Osteocyte (in vitro differentiated cells): ENCODE results near the gene HLX. TPM values are rescaled to one million over a fixed set of nuclear protein-coding genes. Genes with fewer than 3 reads are reported as not detected.

Experiments used
- DNase-seq: peaks from one replicate; pipeline ENCODE4 v3.0.0; 2021; ENCODE audit warnings: mixed read lengths; ENCODE audit not compliant: unreplicated experiment; ENCODE audit errors: extremely low spot score
- H3K27ac Mint-ChIP-seq: one replicate; pipeline ENCODE4 v1.8.0; 2021; ENCODE audit warnings: mild to moderate bottlenecking, mixed read lengths; ENCODE audit not compliant: unreplicated experiment
- H3K27me3 Mint-ChIP-seq: one replicate; pipeline ENCODE4 v1.8.0; 2021; ENCODE audit warnings: mixed read lengths; ENCODE audit not compliant: unreplicated experiment
- H3K36me3 Mint-ChIP-seq: one replicate; pipeline ENCODE4 v1.8.0; 2021; ENCODE audit warnings: mixed read lengths; ENCODE audit not compliant: unreplicated experiment
- H3K4me1 Mint-ChIP-seq: one replicate; pipeline ENCODE4 v1.8.0; 2021; ENCODE audit warnings: mixed read lengths; ENCODE audit not compliant: unreplicated experiment
- H3K4me3 Mint-ChIP-seq: one replicate; pipeline ENCODE4 v1.8.0; 2021; ENCODE audit warnings: mild to moderate bottlenecking, moderate library complexity, mixed read lengths; ENCODE audit not compliant: unreplicated experiment
- H3K9me3 Mint-ChIP-seq: one replicate; pipeline ENCODE4 v1.8.0; 2021; ENCODE audit warnings: mixed read lengths; ENCODE audit not compliant: unreplicated experiment
- CTCF ChIP-seq: fragments of 200-600 bp; sonication (generic); IDR thresholded peaks from 2 replicates; pipeline ENCODE4 v1.5.0; 2021; ENCODE audit warnings: antibody characterized with exemption, mild to moderate bottlenecking, moderate library complexity
- total RNA-seq: library from RNA; stranded (reverse); gene quantifications from 2 replicates; pipeline ENCODE4 v1.2.1, GENCODE V29; 2021

The HLX gene
- total RNA-seq, 1 donor from 2014 or later = 0.54 TPM

GRCh38 chr1:220906561-220907334 lies 27.5 kb downstream of the HLX start:
- H3K9me3 Mint-ChIP-seq = no peaks in the 10 kb centered on the region
- H3K4me3 Mint-ChIP-seq = no peak overlapping the region
- no peak for TF ChIP-seq CTCF
- peaks cover 28% of the 10 kb centered on the region for H3K27me3 Mint-ChIP-seq
- no peaks in the 10 kb centered on the region for H3K36me3 Mint-ChIP-seq
- H3K27ac Mint-ChIP-seq = no peak overlapping the region
- H3K4me1 Mint-ChIP-seq = peaks cover 3% of the 10 kb centered on the region
- no peak for DNase-seq

GRCh38 chr1:220908757-220909156 lies 29.5 kb downstream of the HLX start:
- peak; percentile 50 for TF ChIP-seq CTCF
- Mint-ChIP-seq H3K27ac (no peak overlapping the region), H3K4me3 (no peak overlapping the region), H3K36me3 (no peaks in the 10 kb centered on the region), H3K9me3 (no peaks in the 10 kb centered on the region), H3K4me1 (peaks cover 3% of the 10 kb centered on the region), H3K27me3 (peaks cover 29% of the 10 kb centered on the region)
- DNase-seq = no peak

GRCh38 chr1:220910021-220910420 lies 30.8 kb downstream of the HLX start:
- no peak for TF ChIP-seq CTCF
- peaks cover 3% of the 10 kb centered on the region for H3K4me1 Mint-ChIP-seq
- no peak overlapping the region for H3K27ac Mint-ChIP-seq
- DNase-seq = no peak
- H3K9me3 Mint-ChIP-seq = no peaks in the 10 kb centered on the region
- no peaks in the 10 kb centered on the region for H3K36me3 Mint-ChIP-seq
- H3K4me3 Mint-ChIP-seq = no peak overlapping the region
- peaks cover 37% of the 10 kb centered on the region for H3K27me3 Mint-ChIP-seq

GRCh38 chr1:220914283-220915116 lies 35.3 kb downstream of the HLX start:
- Mint-ChIP-seq H3K36me3 (no peaks in the 10 kb centered on the region), H3K4me3 (no peak overlapping the region), H3K4me1 (no peaks in the 10 kb centered on the region), H3K27me3 (peaks cover 35% of the 10 kb centered on the region), H3K9me3 (no peaks in the 10 kb centered on the region), H3K27ac (no peak overlapping the region)
- no peak for TF ChIP-seq CTCF
- DNase-seq = no peak

GRCh38 chr1:220915117-220915440 lies 35.8 kb downstream of the HLX start:
- TF ChIP-seq CTCF = no peak
- Mint-ChIP-seq H3K9me3 (no peaks in the 10 kb centered on the region), H3K27ac (no peak overlapping the region), H3K36me3 (no peaks in the 10 kb centered on the region), H3K4me3 (no peak overlapping the region), H3K27me3 (peaks cover 29% of the 10 kb centered on the region), H3K4me1 (no peaks in the 10 kb centered on the region)
- no peak for DNase-seq
